HepG2 (cell line): ENCODE measurements around the gene RPL19. TPM values are rescaled to one million over a fixed set of nuclear protein-coding genes. Genes with fewer than 3 reads are reported as not detected.
A peak's percentile ranks its signal among the peaks of the same experiment; 100 is the strongest.

ENCODE experiments used
- CBFB ChIP-seq: sonication (generic); formaldehyde crosslinking; IDR thresholded peaks from 2 replicates; pipeline ENCODE4 v1.4.0; 2020; ENCODE audit warnings: missing genetic modification reagents
- CREB1 ChIP-seq, 2 experiments: fragments of 450-650 bp in 1 of 2; IDR thresholded peaks; 2 replicates each; pipeline ENCODE4 v1.6.1; 2016 to 2017; ENCODE audit warnings: control low read depth in 1 of 2, mild to moderate bottlenecking in 1 of 2, missing compliant biosample characterization in 1 of 2, missing genetic modification characterization in 1 of 2
- FLYWCH1 ChIP-seq: sonication (generic); formaldehyde crosslinking; IDR thresholded peaks from 2 replicates; pipeline ENCODE4 v1.8.1; 2023; ENCODE audit warnings: mild to moderate bottlenecking, missing genetic modification reagents
- FOSL2 ChIP-seq: sonication (generic); formaldehyde crosslinking; IDR thresholded peaks from 2 replicates; pipeline ENCODE4 v1.4.0; 2020; ENCODE audit warnings: missing genetic modification reagents
- FOXO1 ChIP-seq: sonication (generic); formaldehyde crosslinking; IDR thresholded peaks from 2 replicates; pipeline ENCODE4 v1.4.0; 2020; ENCODE audit warnings: missing genetic modification reagents
- GATAD1 ChIP-seq: IDR thresholded peaks from 2 replicates; pipeline ENCODE4 v1.6.1; 2016; ENCODE audit warnings: missing genetic modification reagents, missing compliant biosample characterization
- GFI1 ChIP-seq: sonication (generic); formaldehyde crosslinking; IDR thresholded peaks from 2 replicates; pipeline ENCODE4 v1.5.0; 2020; ENCODE audit warnings: missing genetic modification reagents, mild to moderate bottlenecking, borderline replicate concordance
- IRF2 ChIP-seq: IDR thresholded peaks from 2 replicates; pipeline ENCODE4 v1.6.1; 2018; ENCODE audit warnings: missing genetic modification reagents, missing compliant biosample characterization
- KMT2B ChIP-seq: IDR thresholded peaks from 2 replicates; pipeline ENCODE4 v1.6.1; 2016; ENCODE audit warnings: missing genetic modification reagents, missing compliant biosample characterization
- MAZ ChIP-seq, 2 experiments: sonication (generic) in 1 of 2; formaldehyde crosslinking in 1 of 2; IDR thresholded peaks; 2 replicates each; pipeline versions ENCODE4 v1.5.0 to v1.6.1; 2012 to 2020; ENCODE audit warnings: low read depth in 2 of 2, mild to moderate bottlenecking in 2 of 2, borderline replicate concordance in 1 of 2, improper control_type of control experiment in 1 of 2, low read length in 1 of 2, missing genetic modification reagents in 1 of 2, moderate library complexity in 1 of 2
- MBNL3 ChIP-seq: fragments of 250-450 bp; sonication (Bioruptor Pico); conservative IDR thresholded peaks from 2 replicates; pipeline ENCODE4 v1.8.0; 2022; ENCODE audit warnings: mild to moderate bottlenecking, inconsistent platforms
- MTA3 ChIP-seq: sonication (generic); formaldehyde crosslinking; IDR thresholded peaks from 2 replicates; pipeline ENCODE4 v1.4.0; 2020; ENCODE audit warnings: missing genetic modification reagents
- NR2C2 ChIP-seq: sonication (generic); formaldehyde crosslinking; IDR thresholded peaks from 2 replicates; pipeline ENCODE4 v1.4.0; 2020; ENCODE audit warnings: missing genetic modification reagents, mild to moderate bottlenecking, moderate library complexity, borderline replicate concordance
- RAD21 ChIP-seq: fragments of 450-650 bp; formaldehyde crosslinking; IDR thresholded peaks from 2 replicates; pipeline ENCODE4 v1.5.0; 2020; ENCODE audit warnings: mild to moderate bottlenecking
- RAD51 ChIP-seq: fragments of 450-650 bp; IDR thresholded peaks from 2 replicates; pipeline ENCODE4 v1.6.1; 2016; ENCODE audit warnings: borderline replicate concordance
- SAP130 ChIP-seq: IDR thresholded peaks from 2 replicates; pipeline ENCODE4 v1.6.1; 2016; ENCODE audit warnings: low read depth
- STAG1 ChIP-seq: sonication (generic); formaldehyde crosslinking; IDR thresholded peaks from 2 replicates; pipeline ENCODE4 v1.4.0; 2020; ENCODE audit warnings: missing genetic modification reagents
- SUZ12 ChIP-seq: fragments of 150-350 bp; IDR thresholded peaks from 2 replicates; pipeline ENCODE4 v1.6.1; 2014; ENCODE audit warnings: low read depth, low read length
- ZMYM3 ChIP-seq: sonication (generic); formaldehyde crosslinking; IDR thresholded peaks from 2 replicates; pipeline ENCODE4 v1.5.1; 2020; ENCODE audit warnings: mild to moderate bottlenecking, missing genetic modification reagents
- ZNF33B ChIP-seq: sonication (generic); formaldehyde crosslinking; IDR thresholded peaks from 2 replicates; pipeline ENCODE4 v1.5.1; 2020; ENCODE audit warnings: mild to moderate bottlenecking, missing genetic modification reagents
- polyA plus RNA-seq, 8 experiments: library from polyadenylated mRNA; depleted of rRNA in 3 of 8; stranded (reverse) in 7 of 8; unstranded in 1 of 8; fragments of >200 nt; fragmentation: Illumina TruSeq in 4 of 8; extraction: Trizol in 4 of 8; gene quantifications; 2 replicates each; pipeline versions ENCODE4 v1.2.1 to v1.2.3, GENCODE V29; 2011 to 2016; ENCODE audit warnings: low read depth in 4 of 8, missing spikeins in 1 of 8, mixed read lengths in 1 of 8; ENCODE audit not compliant: insufficient read depth in 1 of 8
- total RNA-seq, 5 experiments: library from RNA; depleted of rRNA; stranded (reverse); fragments of >200 nt; fragmentation: Illumina TruSeq; extraction: Trizol; gene quantifications; 2 replicates each; pipeline ENCODE4 v1.2.3, GENCODE V29; 2016; ENCODE audit warnings: low read depth in 1 of 5
- TF ChIP-seq, protein P1 (sequence below): sonication (generic); formaldehyde crosslinking; IDR thresholded peaks from 2 replicates; pipeline ENCODE4 v1.4.0; 2020; ENCODE audit warnings: missing genetic modification reagents
- TF ChIP-seq, protein P2 (sequence below): sonication (generic); formaldehyde crosslinking; IDR thresholded peaks from 2 replicates; pipeline ENCODE4 v1.9.0; 2022; ENCODE audit warnings: missing genetic modification reagents, mild to moderate bottlenecking, borderline replicate concordance
- TF ChIP-seq, protein P3 (sequence below): sonication (generic); formaldehyde crosslinking; IDR thresholded peaks from 2 replicates; pipeline ENCODE4 v1.8.1; 2023; ENCODE audit warnings: mild to moderate bottlenecking, inconsistent platforms, moderate library complexity, missing genetic modification reagents, borderline replicate concordance
- TF ChIP-seq, protein P4 (sequence below): sonication (generic); formaldehyde crosslinking; IDR thresholded peaks from 2 replicates; pipeline ENCODE4 v1.5.0; 2020; ENCODE audit warnings: missing genetic modification reagents

The RPL19 gene
- total and polyA plus RNA-seq, 2 of the 13 experiments (the other 11 are each of a cell fraction or from before 2014, with no cell fraction given): 2,522 to 2,768 TPM

DNA sequence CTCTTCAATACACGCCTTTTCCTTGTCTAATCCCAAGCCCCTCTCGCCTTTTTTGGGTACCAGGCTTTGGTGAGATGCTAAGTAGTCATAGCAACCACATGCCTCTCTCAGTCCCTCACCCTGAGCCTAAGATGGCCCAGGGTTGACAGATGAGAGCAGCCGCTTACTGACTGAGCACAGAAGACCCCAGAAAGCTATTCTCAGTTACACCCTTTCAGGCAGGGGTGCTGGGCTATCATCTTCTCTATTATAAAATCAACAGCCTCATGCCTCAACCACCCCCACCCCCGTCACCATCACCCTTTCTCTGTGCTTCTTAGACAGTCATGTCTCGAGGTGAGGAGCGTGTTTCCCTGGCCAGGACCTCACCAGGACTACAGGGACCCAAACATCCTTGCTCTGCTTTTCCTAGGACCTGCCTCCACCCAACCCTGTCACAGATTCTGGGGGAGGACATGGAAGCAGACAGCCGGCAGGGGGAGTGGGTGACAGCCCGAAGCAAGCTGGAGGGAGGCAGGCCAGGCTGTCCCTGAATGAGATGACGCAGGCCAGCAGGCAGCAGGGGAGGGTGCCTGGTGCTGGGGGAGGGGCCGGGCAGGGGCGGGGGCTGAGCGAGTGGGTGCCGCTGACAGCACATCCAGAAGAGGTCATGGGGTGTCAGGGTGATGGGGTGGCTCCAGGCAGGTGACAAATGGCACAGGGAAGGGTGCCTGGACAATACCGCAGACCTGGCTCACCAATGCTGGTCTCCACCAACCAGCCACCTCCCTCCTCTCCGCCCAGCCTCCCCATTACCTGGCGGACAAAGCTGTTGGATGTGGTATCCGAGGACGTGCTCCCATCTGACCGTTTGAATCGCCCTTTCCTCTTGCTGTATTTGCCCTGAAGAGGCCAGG lies 5.7 kb upstream of the RPL19 start (continued):
- TF ChIP-seq CBFB (CRISPR knock-in tag) (no peak), FOXO1 (CRISPR knock-in tag) (0 out of 2 replicates have a peak, but pooled peaks have one; percentile 15), KMT2B (CRISPR knock-in tag) (no peak), ZNF33B (0 out of 2 replicates have a peak, but pooled peaks have one; percentile 15), GFI1 (CRISPR knock-in tag) (no peak), RAD51 (no peak), IRF2 (CRISPR knock-in tag) (0 out of 2 replicates have a peak, but pooled peaks have one; percentile 34), SUZ12 (no peak), NR2C2 (CRISPR knock-in tag) (no peak), FOSL2 (CRISPR knock-in tag) (peak; percentile 54), MAZ (IDR thresholded peaks at IDR 0.05; ENCODE audit: borderline replicate concordance, low read depth, low read length) (no peak), MAZ (CRISPR knock-in tag; IDR thresholded peaks at IDR 0.05; ENCODE audit: low read depth) (peak; percentile 59; the same call in 1 of the 2 replicates), RAD21 (peak; percentile 69), ZMYM3 (CRISPR knock-in tag) (no peak), FLYWCH1 (no peak), STAG1 (CRISPR knock-in tag) (peak; percentile 42), CREB1 (IDR thresholded peaks at IDR 0.05) (peak; percentile 62), CREB1 (CRISPR knock-in tag; IDR thresholded peaks at IDR 0.05) (no peak), GATAD1 (CRISPR knock-in tag) (peak; percentile 33; the same call in 1 of the 2 replicates), SAP130 (CRISPR knock-in tag) (peak; percentile 64), MTA3 (no peak), MBNL3 (CRISPR knock-in tag) (no peak)
- TF ChIP-seq, protein P1, sequence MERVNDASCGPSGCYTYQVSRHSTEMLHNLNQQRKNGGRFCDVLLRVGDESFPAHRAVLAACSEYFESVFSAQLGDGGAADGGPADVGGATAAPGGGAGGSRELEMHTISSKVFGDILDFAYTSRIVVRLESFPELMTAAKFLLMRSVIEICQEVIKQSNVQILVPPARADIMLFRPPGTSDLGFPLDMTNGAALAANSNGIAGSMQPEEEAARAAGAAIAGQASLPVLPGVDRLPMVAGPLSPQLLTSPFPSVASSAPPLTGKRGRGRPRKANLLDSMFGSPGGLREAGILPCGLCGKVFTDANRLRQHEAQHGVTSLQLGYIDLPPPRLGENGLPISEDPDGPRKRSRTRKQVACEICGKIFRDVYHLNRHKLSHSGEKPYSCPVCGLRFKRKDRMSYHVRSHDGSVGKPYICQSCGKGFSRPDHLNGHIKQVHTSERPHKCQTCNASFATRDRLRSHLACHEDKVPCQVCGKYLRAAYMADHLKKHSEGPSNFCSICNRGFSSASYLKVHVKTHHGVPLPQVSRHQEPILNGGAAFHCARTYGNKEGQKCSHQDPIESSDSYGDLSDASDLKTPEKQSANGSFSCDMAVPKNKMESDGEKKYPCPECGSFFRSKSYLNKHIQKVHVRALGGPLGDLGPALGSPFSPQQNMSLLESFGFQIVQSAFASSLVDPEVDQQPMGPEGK: peak; percentile 88
- TF ChIP-seq, protein P2, sequence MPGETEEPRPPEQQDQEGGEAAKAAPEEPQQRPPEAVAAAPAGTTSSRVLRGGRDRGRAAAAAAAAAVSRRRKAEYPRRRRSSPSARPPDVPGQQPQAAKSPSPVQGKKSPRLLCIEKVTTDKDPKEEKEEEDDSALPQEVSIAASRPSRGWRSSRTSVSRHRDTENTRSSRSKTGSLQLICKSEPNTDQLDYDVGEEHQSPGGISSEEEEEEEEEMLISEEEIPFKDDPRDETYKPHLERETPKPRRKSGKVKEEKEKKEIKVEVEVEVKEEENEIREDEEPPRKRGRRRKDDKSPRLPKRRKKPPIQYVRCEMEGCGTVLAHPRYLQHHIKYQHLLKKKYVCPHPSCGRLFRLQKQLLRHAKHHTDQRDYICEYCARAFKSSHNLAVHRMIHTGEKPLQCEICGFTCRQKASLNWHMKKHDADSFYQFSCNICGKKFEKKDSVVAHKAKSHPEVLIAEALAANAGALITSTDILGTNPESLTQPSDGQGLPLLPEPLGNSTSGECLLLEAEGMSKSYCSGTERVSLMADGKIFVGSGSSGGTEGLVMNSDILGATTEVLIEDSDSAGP (CRISPR knock-in tag): 0 out of 2 replicates have a peak, but pooled peaks have one; percentile 28
- TF ChIP-seq, protein P3, sequence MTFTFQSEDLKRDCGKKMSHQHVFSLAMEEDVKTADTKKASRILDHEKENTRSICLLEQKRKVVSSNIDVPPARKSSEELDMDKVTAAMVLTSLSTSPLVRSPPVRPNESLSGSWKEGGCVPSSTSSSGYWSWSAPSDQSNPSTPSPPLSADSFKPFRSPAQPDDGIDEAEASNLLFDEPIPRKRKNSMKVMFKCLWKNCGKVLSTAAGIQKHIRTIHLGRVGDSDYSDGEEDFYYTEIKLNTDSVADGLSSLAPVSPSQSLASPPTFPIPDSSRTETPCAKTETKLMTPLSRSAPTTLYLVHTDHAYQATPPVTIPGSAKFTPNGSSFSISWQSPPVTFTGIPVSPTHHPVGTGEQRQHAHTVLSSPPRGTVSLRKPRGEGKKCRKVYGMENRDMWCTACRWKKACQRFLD (CRISPR knock-in tag): no peak
- TF ChIP-seq, protein P4, sequence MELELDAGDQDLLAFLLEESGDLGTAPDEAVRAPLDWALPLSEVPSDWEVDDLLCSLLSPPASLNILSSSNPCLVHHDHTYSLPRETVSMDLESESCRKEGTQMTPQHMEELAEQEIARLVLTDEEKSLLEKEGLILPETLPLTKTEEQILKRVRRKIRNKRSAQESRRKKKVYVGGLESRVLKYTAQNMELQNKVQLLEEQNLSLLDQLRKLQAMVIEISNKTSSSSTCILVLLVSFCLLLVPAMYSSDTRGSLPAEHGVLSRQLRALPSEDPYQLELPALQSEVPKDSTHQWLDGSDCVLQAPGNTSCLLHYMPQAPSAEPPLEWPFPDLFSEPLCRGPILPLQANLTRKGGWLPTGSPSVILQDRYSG (CRISPR knock-in tag): no peak
